Hematopoietic multipotent progenitor cell treated with erythropoietin and hydrocortisone succinate and interleukin-3 and kit ligand, for 6 days (in vitro differentiated cells): Measurements from ENCODE around the gene GRB2.
"Not testable (repeated sequence)": the region's sequence is repeated elsewhere in the genome, so short reads cannot be mapped to it uniquely, and the experiment has no call there.

Source experiments
- DNase-seq: peaks from one replicate; pipeline ENCODE4 v3.0.0-alpha.2; 2015

The GRB2 gene

DNA sequence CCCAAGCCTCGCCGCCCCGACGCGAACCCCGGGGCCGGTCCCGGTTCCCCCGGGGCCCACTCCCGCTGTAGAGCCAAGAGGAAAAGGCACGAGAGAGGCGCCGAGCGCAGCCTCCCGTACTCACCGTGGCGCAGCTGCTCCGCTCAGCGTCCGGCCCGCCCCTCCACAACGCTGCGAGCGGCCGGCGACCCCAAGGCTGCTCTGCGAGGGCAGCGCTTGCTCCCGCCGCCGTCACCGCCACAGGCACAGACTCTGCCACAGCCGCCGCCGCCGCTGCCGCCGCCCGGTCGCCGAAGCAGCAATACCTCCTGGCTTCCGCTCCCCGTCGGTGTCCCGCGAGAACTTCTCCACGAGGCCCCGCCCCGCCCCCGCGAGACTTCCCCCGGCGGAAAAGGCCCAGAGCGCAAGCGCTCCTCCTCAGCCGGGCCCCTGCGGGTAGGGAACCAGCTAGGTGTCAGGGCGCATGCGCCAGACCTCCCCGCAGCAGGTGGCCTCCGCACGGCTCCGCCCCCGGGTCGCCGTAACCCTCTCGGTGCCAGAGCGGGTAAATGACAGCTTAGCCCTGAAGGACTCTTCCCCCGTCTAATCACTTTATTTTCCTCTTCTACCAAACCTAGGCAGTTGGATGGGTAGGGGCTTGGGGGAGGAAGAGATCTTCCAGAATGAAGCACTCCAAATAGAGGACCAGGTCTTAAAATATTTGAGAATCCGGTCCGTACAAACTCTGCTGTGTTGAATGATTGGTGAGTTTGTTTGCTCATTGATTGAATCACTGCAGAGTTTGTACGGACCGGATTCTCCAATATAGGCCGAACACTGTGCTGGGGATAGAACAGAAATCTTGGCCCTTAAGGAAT, at the start of gene GRB2:
Gene GRB2, minus strand, starts transcription at position 314 of the 857 bp plus-strand sequence. CDS start 12,050 bp downstream, outside the sequence.
- peak; percentile 98 for DNase-seq

DNA sequence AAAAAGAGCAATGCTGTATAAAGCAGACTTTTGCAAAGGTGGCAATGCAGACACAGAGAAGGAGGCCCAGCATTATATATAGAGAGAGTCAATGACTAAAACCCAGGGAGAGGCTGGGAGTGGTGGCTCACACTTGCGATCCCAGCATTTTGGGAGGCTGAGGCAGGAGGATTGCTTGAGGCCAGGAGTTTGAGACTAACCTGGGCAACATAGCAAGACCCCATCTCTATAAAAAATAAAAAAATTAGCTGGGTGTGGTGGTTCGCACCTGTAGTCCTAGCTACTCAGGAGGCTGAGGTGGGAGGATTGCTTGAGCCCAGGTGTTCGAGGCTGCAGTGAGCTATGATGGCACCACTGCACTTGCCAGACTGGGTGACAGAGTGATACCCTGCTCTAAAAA, 49.2 kb upstream of the GRB2 start:
- DNase-seq: not testable (repeated sequence)

DNA sequence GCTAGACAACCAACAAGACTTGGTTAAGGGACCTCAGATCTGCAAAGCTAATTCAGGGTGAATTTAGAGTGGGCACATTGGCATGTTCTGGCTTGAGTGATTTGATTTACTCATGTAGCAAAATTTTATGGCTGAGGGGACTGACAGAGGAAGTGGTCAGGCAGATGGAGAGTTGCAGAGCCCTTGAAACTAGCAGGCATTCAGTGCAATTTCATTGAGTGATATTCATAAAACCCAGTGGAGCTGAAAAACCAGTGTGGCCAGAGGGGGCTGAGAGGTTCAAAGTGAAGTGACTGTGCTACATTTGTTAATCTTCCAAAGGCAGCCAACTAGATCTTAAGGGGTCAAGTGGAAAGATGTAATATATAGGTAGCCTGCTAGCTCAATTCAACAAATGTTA, 48.7 kb upstream of the GRB2 start:
- peak; percentile 44 for DNase-seq

GRCh38 chr17:75450270-75450669, 44.8 kb upstream of the GRB2 start:
- DNase-seq: no peak

- peak; percentile 89 for DNase-seq
These were observed 42.7 kb upstream of the GRB2 start for GRCh38 chr17:75447951-75448856.

DNA sequence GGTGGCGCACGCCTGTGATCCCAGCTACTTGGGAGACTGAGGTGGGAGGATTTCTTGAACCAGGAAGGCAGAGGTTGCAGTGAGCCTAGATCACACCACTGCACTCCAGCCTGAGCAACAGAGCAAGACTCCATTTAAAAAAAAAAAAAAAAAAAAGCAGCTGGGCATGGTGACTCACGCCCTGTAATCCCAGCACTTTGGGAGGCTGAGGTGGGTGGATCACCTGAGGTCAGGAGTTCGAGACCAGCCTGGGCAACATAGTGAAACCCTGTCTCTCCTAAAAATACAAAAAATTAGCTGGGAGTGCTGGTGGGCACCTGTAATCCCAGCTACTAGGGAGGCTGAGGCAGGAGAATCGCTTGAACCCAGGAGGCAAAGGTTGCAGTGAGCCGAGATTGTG, 40.4 kb upstream of the GRB2 start:
- DNase-seq: not testable (repeated sequence)

- DNase-seq: no peak
These were observed 39.8 kb upstream of the GRB2 start for GRCh38 chr17:75445296-75445695.

DNA sequence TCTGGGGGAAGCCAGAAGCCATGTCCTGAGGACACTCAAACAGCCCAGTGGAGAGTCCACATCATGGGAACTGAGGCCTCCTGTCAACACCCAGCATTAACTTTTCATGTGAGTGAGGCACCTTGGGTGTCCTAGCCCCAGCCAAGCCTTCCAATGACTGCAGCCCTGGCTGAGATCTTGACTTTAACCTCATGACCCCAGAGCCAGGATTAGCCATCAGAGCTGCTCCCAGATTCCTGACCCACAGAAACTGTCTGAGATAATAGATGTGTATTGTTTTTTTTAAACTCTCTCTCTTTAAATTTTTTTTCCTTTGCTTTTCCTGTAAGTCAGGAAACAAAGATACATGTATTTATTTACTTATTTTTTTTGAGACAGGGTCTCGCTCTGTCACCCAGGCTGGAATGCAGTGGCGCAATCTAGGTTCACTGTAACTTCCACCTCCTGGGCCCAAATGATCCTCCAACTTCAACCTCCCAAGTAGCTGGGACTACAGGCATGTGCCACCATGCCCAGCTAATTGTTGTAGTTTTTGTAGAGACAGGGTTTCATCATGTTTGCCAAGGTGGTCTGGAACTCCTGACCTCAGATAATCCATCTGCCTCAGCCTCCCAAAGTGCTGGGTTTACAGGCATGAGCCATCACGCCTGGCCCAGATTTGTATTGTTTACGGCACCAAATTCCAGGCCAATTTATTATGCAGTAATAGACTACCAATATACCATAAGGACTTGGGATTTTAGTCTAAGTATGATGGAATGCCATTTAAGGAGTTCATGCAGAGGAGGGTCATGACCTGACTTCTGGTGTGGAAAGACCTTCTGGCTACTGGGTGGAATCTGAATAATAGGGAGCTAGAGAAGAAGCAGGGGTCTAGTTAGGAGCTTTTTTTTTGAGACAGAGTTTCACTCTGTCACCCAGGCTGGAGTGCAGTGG, 37.0 kb upstream of the GRB2 start:
- no peak for DNase-seq

GRCh38 chr17:75440738-75441448, 35.4 kb upstream of the GRB2 start:
- no peak for DNase-seq

- no peak for DNase-seq
These were observed 33.8 kb upstream of the GRB2 start for GRCh38 chr17:75439287-75439686.

DNA sequence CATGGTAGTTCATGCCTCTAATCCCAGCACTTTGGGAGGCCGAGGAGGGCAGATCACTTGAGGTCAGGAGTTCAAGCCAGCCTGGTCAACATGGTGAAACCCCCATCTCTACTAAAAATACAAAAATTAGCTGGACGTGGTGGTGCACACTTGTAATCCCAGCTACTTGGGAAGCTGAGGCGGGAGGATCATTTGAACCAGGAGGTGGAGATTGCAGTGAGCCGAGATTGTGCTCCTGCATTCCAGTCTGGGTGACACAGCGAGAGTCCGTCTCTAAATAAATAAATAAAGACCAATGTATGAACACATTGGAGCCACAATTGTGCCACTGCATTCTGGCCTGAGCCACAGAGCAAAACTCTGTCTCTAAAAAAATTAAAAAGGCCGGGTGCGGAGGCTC, 31.9 kb upstream of the GRB2 start:
- DNase-seq: not testable (repeated sequence)

GRCh38 chr17:75434433-75434832, 29.0 kb upstream of the GRB2 start:
- DNase-seq: not testable (repeated sequence)

DNA sequence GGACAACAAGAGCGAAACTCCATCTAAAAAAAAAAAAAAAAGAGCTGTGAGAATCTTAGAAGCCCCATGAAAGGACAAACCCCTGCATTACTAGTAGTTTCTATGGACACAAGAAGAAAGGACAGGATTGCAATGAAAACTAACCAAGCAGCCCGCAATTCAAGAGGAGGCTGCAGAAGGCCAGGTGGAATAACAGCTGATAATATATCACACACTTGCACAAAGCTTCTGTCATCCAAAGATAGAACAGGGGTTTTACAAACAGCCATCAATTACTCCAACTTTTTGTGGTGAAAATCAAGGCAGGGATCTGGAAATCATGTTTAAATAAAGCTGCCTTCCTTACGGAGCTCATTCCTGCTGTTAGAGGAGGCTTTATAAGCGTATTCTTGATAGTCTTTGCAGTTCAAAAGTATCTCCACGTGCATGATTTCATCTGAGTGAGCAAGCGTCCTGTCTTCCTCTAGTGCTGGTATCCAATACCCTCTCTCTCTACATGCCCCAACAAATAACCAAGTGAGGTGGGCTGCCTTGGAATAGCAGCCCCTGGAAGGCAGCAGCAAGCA, 27.8 kb upstream of the GRB2 start:
- no peak for DNase-seq

DNA sequence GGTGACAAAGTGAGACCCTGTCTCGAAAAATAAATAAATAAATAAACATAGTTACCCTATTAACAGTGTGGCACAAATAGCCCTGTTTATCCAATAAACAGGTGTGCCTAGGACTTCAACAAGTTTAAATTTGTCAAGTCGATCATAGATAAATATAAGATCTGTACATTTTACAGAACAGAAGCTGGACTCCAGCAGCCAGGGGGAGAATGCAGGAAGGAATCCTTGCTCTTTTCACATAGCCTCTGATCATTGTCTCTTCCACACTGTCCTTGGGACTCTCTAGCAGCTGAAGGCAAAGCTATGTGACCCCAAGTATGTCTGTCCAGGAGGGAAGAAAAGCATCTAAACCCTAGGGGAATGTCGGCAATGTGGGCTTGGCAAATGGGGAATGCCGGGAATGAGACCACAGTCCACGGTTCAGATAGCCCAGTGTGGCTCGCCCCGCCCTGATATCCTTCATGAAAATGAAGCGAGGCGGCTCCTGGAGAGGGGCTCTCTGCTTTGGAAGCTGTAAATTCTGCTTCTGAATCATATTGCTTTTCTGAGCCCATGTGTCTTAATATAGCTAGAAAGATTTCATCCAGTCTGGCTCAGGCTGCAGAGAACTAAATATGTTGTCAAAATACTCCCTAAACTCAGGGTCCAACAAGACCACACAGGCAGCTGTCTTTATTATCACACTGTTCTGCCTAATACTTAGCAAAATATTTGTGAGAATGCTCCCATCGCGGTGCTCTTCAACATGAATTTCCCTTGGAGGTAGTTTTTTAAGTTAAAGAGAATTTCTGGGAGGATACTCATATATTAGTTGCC, 24.9 kb upstream of the GRB2 start:
- no peak for DNase-seq

- no peak for DNase-seq
These were observed 23.3 kb upstream of the GRB2 start for GRCh38 chr17:75428543-75429469.

- DNase-seq: no peak
These were observed 13.1 kb upstream of the GRB2 start for GRCh38 chr17:75418531-75418930.

DNA sequence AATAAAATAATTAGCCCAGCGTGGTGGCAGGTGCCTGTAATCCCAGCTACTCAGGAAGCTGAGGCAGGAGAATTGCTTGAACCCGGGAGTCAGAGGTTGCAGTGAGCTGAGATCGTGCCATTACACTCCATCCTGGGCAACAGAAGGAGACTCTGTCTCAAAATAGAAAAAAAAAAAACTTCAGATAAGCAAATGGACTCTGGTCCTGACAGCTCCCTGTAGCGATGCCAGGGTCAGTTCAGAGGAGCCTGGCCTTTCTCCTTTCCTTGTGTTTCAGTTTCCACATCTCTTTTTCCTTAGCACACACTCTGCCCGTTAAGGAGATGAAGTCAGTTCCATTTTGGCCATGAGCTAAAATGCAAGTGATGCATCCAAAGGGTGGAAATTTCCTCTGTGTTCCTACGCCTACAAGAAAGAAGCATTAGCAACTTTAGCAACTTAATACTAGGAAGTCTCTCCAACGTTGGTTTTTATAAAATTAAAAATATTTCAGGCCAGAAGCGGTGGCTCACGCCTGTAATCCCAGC, 11.6 kb upstream of the GRB2 start:
- no peak for DNase-seq

DNA sequence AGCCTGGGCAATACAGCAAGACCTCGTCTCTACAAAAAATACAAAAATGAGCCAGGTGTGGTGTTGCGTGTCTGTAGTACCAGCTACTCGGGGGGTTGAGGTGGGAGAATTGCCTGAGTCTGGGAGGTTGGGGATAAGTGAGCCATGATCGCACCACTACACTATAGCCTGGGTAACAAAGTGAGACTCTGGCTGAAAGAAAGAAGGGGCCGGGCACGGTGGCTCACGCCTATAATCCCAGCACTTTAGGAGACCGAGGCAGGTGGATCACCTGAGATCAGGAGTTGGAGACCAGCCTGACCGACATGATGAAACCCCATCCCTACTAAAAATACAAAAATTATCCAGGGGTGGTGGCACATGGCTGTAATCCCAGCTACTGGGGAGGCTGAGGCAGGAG, 10.5 kb upstream of the GRB2 start:
- DNase-seq: no peak

DNA sequence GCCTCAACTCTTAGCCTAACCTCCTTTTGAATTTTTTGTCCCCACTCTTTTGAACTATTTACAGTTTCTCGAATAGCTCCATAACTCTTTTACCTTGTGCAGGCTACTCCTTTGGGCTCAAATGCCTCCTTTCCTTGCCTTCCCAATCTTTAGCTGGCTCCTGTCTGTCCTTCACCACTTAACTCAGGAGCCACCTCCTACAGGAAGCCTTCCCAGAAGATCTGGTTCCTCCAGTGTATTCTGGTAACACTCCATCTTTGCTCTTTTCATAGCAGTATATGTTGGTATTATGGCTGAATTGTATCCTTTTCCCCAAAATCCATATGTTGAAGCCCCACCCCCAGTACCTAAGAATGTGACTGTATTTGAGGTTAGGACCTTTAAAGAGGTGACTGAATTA, 9.0 kb upstream of the GRB2 start:
- no peak for DNase-seq
